ENCODE results near the gene PPP4R3B.
"Not testable (repeated sequence)": the region's sequence is repeated elsewhere in the genome, so short reads cannot be mapped to it uniquely, and the experiment has no call there.

The PPP4R3B gene

GRCh38 chr2:55617175-55618024 is at the start of gene PPP4R3B:
TSS of gene PPP4R3B (minus strand) at chr2:55617622. CDS start at chr2:55617285, 337 bp downstream.
- peak; percentile 98 to 100 for DNase-seq

- DNase-seq: no peak
Observed at GRCh38 chr2:55653255-55653654, 35.8 kb upstream of the PPP4R3B start.

- DNase-seq: no peak
Observed at GRCh38 chr2:55649211-55649610, 31.8 kb upstream of the PPP4R3B start.

- no peak for DNase-seq
Observed at GRCh38 chr2:55636831-55637230, 19.4 kb upstream of the PPP4R3B start.

GRCh38 chr2:55628931-55629330 is 11.5 kb upstream of the PPP4R3B start:
- no peak for DNase-seq

- DNase-seq: no peak
Observed at GRCh38 chr2:55627915-55628314, 10.5 kb upstream of the PPP4R3B start.

- no peak for DNase-seq
Observed at GRCh38 chr2:55621802-55622201, 4.4 kb upstream of the PPP4R3B start.

GRCh38 chr2:55620123-55620779 is 2.8 kb upstream of the PPP4R3B start:
- no peak for DNase-seq

- DNase-seq: peak; percentile 47 to 61
Observed at GRCh38 chr2:55618275-55619055, 1.0 kb upstream of the PPP4R3B start.

- no peak for DNase-seq
Observed at GRCh38 chr2:55618025-55618274, 528 bp upstream of the PPP4R3B start.

- peak; percentile 10 to 29 for DNase-seq
Observed at GRCh38 chr2:55616551-55617174, 759 bp downstream of the PPP4R3B start.

- no peak for DNase-seq
Observed at GRCh38 chr2:55611997-55612396, 5.4 kb downstream of the PPP4R3B start.

GRCh38 chr2:55610954-55611743 is 6.3 kb downstream of the PPP4R3B start:
- no peak for DNase-seq

- DNase-seq: no peak
Observed at GRCh38 chr2:55609938-55610578, 7.4 kb downstream of the PPP4R3B start.

GRCh38 chr2:55609193-55609794 is 8.1 kb downstream of the PPP4R3B start:
- DNase-seq: no peak

- DNase-seq: no peak
Observed at GRCh38 chr2:55607717-55608116, 9.7 kb downstream of the PPP4R3B start.

GRCh38 chr2:55604027-55604565 is 13.3 kb downstream of the PPP4R3B start:
- DNase-seq: no peak

GRCh38 chr2:55601849-55602248 is 15.6 kb downstream of the PPP4R3B start:
- no peak for DNase-seq

- DNase-seq: no peak
Observed at GRCh38 chr2:55598056-55598795, 19.2 kb downstream of the PPP4R3B start.

GRCh38 chr2:55596795-55597194 is 20.6 kb downstream of the PPP4R3B start:
- not testable (repeated sequence) for DNase-seq

All from inflammatory macrophage treated with lipopolysaccharide for 1 hour (primary cell).